Fibroblast of lung (primary cell): ENCODE measurements around the gene WBP2. TPM values are rescaled to one million over a fixed set of nuclear protein-coding genes. Genes with fewer than 3 reads are reported as not detected.

Experiments used
- DNase-seq, 2 donors: peaks; one replicate each; pipeline versions ENCODE4 v3.0.0 to v3.0.0-alpha.2; 2010; ENCODE audit warnings: low read depth in 2 of 2
- H2AFZ ChIP-seq: 2 replicates; pipeline ENCODE4 v1.5.1; 2012; ENCODE audit warnings: low read length, control low read depth, inconsistent platforms
- H3K27ac ChIP-seq: 2 replicates; pipeline ENCODE4 v1.5.1; 2011; ENCODE audit warnings: low read length, control low read depth; ENCODE audit not compliant: insufficient read depth
- H3K27me3 ChIP-seq: 2 replicates; pipeline ENCODE4 v1.5.1; 2011; ENCODE audit warnings: mild to moderate bottlenecking, low read length; ENCODE audit not compliant: control insufficient read depth, insufficient read depth
- H3K36me3 ChIP-seq: 2 replicates; pipeline ENCODE4 v1.5.1; 2011; ENCODE audit warnings: low read length; ENCODE audit not compliant: control insufficient read depth, insufficient read depth
- H3K4me1 ChIP-seq: 2 replicates; pipeline ENCODE4 v1.5.1; 2011; ENCODE audit warnings: low read length; ENCODE audit not compliant: control insufficient read depth, insufficient read depth; ENCODE audit errors: extremely low read depth
- H3K4me2 ChIP-seq: 2 replicates; pipeline ENCODE4 v1.5.1; 2011; ENCODE audit warnings: low read length, control low read depth; ENCODE audit not compliant: insufficient read depth; ENCODE audit errors: extremely low read depth
- H3K4me3 ChIP-seq, 4 experiments: fragments of 200-600 bp in 1 of 4; sonication (generic) in 1 of 4; replicated peaks in 1 of 4; 2 replicates each; pipeline ENCODE4 v1.5.1; 2011 to 2016; ENCODE audit warnings: low read length in 4 of 4, low read depth in 3 of 4, mild to moderate bottlenecking in 3 of 4, control low read depth in 2 of 4, inconsistent platforms in 1 of 4, mixed read lengths in 1 of 4; ENCODE audit not compliant: insufficient read depth in 1 of 4; ENCODE audit errors: control extremely low read depth in 1 of 4
- H3K79me2 ChIP-seq: 2 replicates; pipeline ENCODE4 v1.5.1; 2012; ENCODE audit warnings: mild to moderate bottlenecking, low read length, inconsistent platforms; ENCODE audit not compliant: control insufficient read depth, insufficient read depth
- H3K9ac ChIP-seq: 2 replicates; pipeline ENCODE4 v1.5.1; 2011; ENCODE audit warnings: mild to moderate bottlenecking, low read length, control low read depth; ENCODE audit not compliant: insufficient read depth
- H3K9me3 ChIP-seq: 2 replicates; pipeline ENCODE4 v1.5.1; 2012; ENCODE audit warnings: low read depth, low read length; ENCODE audit not compliant: control insufficient read depth, insufficient read depth
- H4K20me1 ChIP-seq: 2 replicates; pipeline ENCODE4 v1.5.1; 2011; ENCODE audit warnings: low read length; ENCODE audit not compliant: control insufficient read depth, insufficient read depth; ENCODE audit errors: extremely low read depth
- CTCF ChIP-seq, 2 donors: IDR thresholded peaks in 1 of 2; conservative IDR thresholded peaks in 1 of 2; 1 replicate in 1 of 2; 2 replicates in 1 of 2; pipeline ENCODE4 v1.5.1; 2011 to 2012; ENCODE audit warnings: low read length in 2 of 2, control low read depth in 1 of 2, inconsistent platforms in 1 of 2, low read depth in 1 of 2, mild to moderate bottlenecking in 1 of 2
- EZH2 ChIP-seq: IDR thresholded peaks from 2 replicates; pipeline ENCODE4 v1.5.1; 2012; ENCODE audit warnings: low read length, control low read depth, mild to moderate bottlenecking; ENCODE audit errors: missing control alignments
- polyA plus RNA-seq, 2 donors: library from polyadenylated mRNA; depleted of rRNA in 1 of 2; stranded (reverse) in 1 of 2; unstranded in 1 of 2; fragments of >200 nt; gene quantifications; 2 replicates each; pipeline ENCODE4 v1.2.1, GENCODE V29; 2011 to 2012; ENCODE audit warnings: missing spikeins in 1 of 2
- total RNA-seq: library from RNA; depleted of rRNA; stranded (reverse); fragments of >200 nt; gene quantifications from 2 replicates; pipeline ENCODE4 v1.2.1, GENCODE V29; 2014

WBP2 gene
- total and polyA plus RNA-seq, 2 donors (not counting 1 experiment from before 2014, with no cell fraction given): 39.5 to 53.4 TPM

- H3K9ac ChIP-seq: peak within 1 kb of the TSS; percentile 88
- H3K9me3 ChIP-seq: no peaks in the 10 kb centered on the region
- H2AFZ ChIP-seq: peak within 1 kb of the TSS; percentile 80
- peak; percentile 75 to 78 for DNase-seq
- H3K4me3 ChIP-seq: peak within 1 kb of the TSS; percentile 59 to 84 (median 70)
- TF ChIP-seq CTCF (conservative IDR thresholded peaks at IDR 0.05 in 1 of 2, IDR thresholded peaks at IDR 0.05 in 1 of 2; ENCODE audit: low read depth in 1 of 2, low read length in 2 of 2) (peak; percentile 15 to 22), EZH2 (no peak)
- peak within 1 kb of the TSS; percentile 97 for H3K4me2 ChIP-seq
- H3K27me3 ChIP-seq: no peaks in the 10 kb centered on the region
- peaks cover 17% of the 10 kb centered on the region for H3K36me3 ChIP-seq
- H3K79me2 ChIP-seq: peaks cover 12% of the 10 kb centered on the region
- peaks cover 2% of the 10 kb centered on the region for H4K20me1 ChIP-seq
- peak within 1 kb of the TSS; percentile 75 for H3K27ac ChIP-seq
- peaks cover 7% of the 10 kb centered on the region for H3K4me1 ChIP-seq
Measured at GRCh38 chr17:75896415-75897159, 41.5 kb upstream of the WBP2 start, which contains the start of gene TRIM65. TRIM65 (minus strand) TSS chr17:75896951; CDS start chr17:75896937, 14 bp downstream.

GRCh38 chr17:75895370-75896155 lies 40.4 kb upstream of the WBP2 start:
- Histone ChIP-seq H3K27ac (peak overlapping the region; percentile 75), H4K20me1 (peaks cover 2% of the 10 kb centered on the region), H3K36me3 (peaks cover 16% of the 10 kb centered on the region), H2AFZ (no peak overlapping the region), H3K4me3 (peak overlapping the region; percentile 57 to 84 (median 70)), H3K9me3 (no peaks in the 10 kb centered on the region), H3K9ac (peak overlapping the region; percentile 37), H3K4me2 (peak overlapping the region; percentile 97), H3K79me2 (peaks cover 12% of the 10 kb centered on the region), H3K4me1 (peaks cover 7% of the 10 kb centered on the region), H3K27me3 (no peaks in the 10 kb centered on the region)
- peak; percentile 14 to 41 for TF ChIP-seq CTCF (conservative IDR thresholded peaks at IDR 0.05 in 1 of 2, IDR thresholded peaks at IDR 0.05 in 1 of 2; ENCODE audit: low read depth in 1 of 2, low read length in 2 of 2)
- TF ChIP-seq EZH2: no peak
- DNase-seq: peak in 1 of 2 donors; percentile 15

- Histone ChIP-seq H3K4me2 (no peak overlapping the region), H3K27ac (no peak overlapping the region), H3K9ac (no peak overlapping the region), H3K4me1 (peaks cover 7% of the 10 kb centered on the region), H3K27me3 (no peaks in the 10 kb centered on the region), H3K9me3 (no peaks in the 10 kb centered on the region), H3K36me3 (peaks cover 11% of the 10 kb centered on the region), H4K20me1 (peaks cover 2% of the 10 kb centered on the region), H2AFZ (no peak overlapping the region), H3K4me3 (no peak overlapping the region), H3K79me2 (peaks cover 12% of the 10 kb centered on the region)
- TF ChIP-seq EZH2 (no peak), CTCF (conservative IDR thresholded peaks at IDR 0.05 in 1 of 2, IDR thresholded peaks at IDR 0.05 in 1 of 2; ENCODE audit: low read depth in 1 of 2, low read length in 2 of 2) (no peak)
- DNase-seq: no peak
Measured at GRCh38 chr17:75894049-75894733, 39.1 kb upstream of the WBP2 start.
